ENCODE results near the gene AP1G2.
"Not testable (repeated sequence)": the region's sequence is repeated elsewhere in the genome, so short reads cannot be mapped to it uniquely, and the experiment has no call there.

AP1G2 gene

GRCh38 chr14:23600322-23600707 is 32.7 kb upstream of the AP1G2 start:
- no peak for DNase-seq

- not testable (repeated sequence) for DNase-seq
Measured at GRCh38 chr14:23594191-23594590, 26.6 kb upstream of the AP1G2 start.

- no peak for DNase-seq
Measured at GRCh38 chr14:23590198-23590597, 22.6 kb upstream of the AP1G2 start.

GRCh38 chr14:23589606-23590005 is 22.0 kb upstream of the AP1G2 start:
- DNase-seq, result no peak

GRCh38 chr14:23588884-23589598 is 21.4 kb upstream of the AP1G2 start:
- DNase-seq, result peak; percentile 84

- not testable (repeated sequence) for DNase-seq
Measured at GRCh38 chr14:23584527-23585203, 17.1 kb upstream of the AP1G2 start.

GRCh38 chr14:23583761-23584526 is 16.4 kb upstream of the AP1G2 start:
- DNase-seq, result not testable (repeated sequence)

GRCh38 chr14:23582906-23583760 is 15.5 kb upstream of the AP1G2 start:
- DNase-seq, result no peak

- DNase-seq, result no peak
Measured at GRCh38 chr14:23580948-23581281, 13.3 kb upstream of the AP1G2 start.

- DNase-seq, result no peak
Measured at GRCh38 chr14:23580152-23580926, 12.7 kb upstream of the AP1G2 start.

- no peak for DNase-seq
Measured at GRCh38 chr14:23579739-23580138, 12.1 kb upstream of the AP1G2 start.

GRCh38 chr14:23579311-23579630 is 11.7 kb upstream of the AP1G2 start:
- DNase-seq, result no peak

- no peak for DNase-seq
Measured at GRCh38 chr14:23578560-23579310, 11.1 kb upstream of the AP1G2 start, which contains the start of gene JPH4. Gene JPH4 (minus strand): TSS chr14:23578790. CDS start chr14:23577453, 1,337 bp downstream.

- DNase-seq, result no peak
Measured at GRCh38 chr14:23577710-23578392, 10.3 kb upstream of the AP1G2 start.

- no peak for DNase-seq
Measured at GRCh38 chr14:23577004-23577681, 9.6 kb upstream of the AP1G2 start.

- no peak for DNase-seq
Measured at GRCh38 chr14:23573384-23574015, 5.9 kb upstream of the AP1G2 start.

GRCh38 chr14:23572836-23573235 is 5.2 kb upstream of the AP1G2 start:
- peak; percentile 33 for DNase-seq

- no peak for DNase-seq
Measured at GRCh38 chr14:23572524-23572828, 4.9 kb upstream of the AP1G2 start.

GRCh38 chr14:23571701-23572523 is 4.3 kb upstream of the AP1G2 start:
- DNase-seq, result no peak
